GM18499 (cell line): ENCODE measurements around the gene CYP2B6.
"Not testable (repeated sequence)": the region's sequence is repeated elsewhere in the genome, so short reads cannot be mapped to it uniquely, and the experiment has no call there.

Experiments used
- ATAC-seq: cut with Tn5 transposase; IDR thresholded peaks from one replicate; pipeline ENCODE4 v1.9.1; 2021; ENCODE audit warnings: moderate number of reproducible peaks; ENCODE audit not compliant: insufficient read depth, unreplicated experiment

The CYP2B6 gene

DNA sequence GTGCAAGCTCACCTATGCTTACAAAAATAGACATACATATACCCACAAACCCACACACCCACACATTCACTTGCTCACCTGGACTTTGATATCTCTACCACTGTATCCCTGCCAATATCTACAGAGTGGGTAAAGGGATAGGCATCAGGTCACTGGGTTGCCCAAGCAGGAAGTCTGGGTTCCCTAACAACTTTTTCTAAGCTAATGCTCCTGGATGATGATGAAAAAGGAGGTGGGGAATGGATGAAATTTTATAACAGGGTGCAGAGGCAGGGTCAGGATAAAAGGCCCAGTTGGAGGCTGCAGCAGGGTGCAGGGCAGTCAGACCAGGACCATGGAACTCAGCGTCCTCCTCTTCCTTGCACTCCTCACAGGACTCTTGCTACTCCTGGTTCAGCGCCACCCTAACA lies at the start of gene CYP2B6:
Gene CYP2B6, plus strand, starts transcription at position 311 of the 410 bp plus-strand sequence. Its CDS starts 24 bp downstream, at position 335.
- ATAC-seq = no peak

DNA sequence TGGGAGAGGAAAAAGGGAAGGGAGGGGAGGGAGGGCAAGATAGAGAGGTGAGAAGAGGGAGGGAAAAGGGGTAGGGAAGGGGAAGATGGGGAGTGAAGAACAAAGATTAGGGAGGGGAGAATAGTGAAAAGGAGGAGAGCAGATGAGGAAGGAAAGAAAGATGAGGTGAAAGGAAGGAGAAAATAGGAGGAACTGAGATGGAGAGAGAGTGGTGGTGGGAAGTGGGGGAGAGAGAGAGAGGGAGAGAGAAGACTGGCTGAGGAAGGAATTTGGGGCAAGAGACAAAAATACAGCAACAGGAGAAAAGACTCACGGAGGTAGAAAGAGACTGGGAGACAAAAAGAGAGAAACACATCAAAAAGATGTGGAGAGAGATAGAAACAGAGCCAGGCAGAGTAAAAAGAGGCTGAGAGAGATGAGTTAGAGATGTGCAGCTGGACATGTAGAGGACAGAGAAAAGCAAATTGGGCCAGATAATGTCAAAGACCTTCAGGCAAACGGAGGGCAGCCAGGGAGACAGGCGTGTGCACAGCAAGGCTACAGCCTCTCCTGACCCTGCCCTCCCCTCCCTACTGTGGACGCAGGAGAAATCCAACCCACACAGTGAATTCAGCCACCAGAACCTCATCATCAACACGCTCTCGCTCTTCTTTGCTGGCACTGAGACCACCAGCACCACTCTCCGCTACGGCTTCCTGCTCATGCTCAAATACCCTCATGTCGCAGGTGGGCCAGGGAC lies 49.4 kb upstream of the CYP2B6 start:
- ATAC-seq = no peak

DNA sequence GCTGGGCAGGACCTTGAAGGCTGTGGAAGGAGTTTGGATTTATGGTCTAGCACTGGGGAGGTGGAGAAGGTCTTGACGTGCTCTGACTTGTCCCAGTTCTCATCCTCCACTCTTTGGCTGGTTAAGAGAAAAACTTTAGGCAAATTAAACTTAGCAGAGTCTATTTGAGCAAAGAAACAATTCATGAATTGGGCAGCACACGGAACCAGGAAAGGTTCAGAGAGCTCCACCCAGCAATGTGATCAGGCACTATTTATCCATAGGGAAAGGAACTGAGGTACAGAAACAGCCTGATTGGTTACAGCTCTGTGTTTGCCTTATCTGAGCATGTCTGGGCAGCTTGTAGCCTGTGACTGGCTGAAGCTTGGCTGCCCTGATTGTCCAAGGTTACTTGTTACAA lies 45.4 kb upstream of the CYP2B6 start:
- no peak for ATAC-seq

DNA sequence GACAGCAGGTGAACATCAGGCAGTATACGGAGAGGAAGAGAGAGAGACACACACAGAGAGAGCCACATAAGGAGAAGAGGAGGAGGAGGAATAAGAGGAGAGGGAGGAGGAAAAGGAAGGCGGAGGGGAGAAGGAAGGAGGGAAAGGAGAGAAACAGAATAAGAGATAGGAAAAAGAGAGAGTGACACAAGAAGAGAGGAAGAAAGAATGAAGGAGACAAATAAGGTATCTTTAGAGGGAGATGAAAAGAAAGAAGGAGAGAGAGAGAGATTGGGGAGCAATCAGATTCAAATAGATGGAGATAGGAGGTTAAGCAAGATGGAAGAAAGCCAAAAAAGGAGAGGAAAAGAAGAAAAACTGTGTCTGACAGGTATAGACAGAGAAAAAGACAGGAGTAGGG lies 44.0 kb upstream of the CYP2B6 start:
- ATAC-seq = no peak

DNA sequence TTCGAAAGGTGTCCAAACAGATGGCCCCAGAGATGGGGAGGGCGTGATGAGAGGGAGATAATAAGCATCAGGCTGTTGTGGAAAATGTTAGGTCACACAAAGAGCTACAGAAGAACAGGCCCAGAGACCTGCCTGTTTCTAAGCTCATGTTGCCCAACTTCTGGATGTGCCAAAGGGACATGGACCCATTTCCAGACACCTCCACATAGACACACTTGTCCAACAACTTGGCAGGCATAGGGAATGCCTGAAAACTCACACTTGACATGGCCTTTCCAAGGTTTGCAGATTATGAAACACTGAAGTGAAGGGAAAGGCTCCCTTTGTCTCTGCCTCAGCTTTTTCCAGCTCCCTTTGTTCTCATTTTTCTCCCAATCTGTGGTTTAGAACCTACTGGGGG lies 43.5 kb upstream of the CYP2B6 start:
- no peak for ATAC-seq

DNA sequence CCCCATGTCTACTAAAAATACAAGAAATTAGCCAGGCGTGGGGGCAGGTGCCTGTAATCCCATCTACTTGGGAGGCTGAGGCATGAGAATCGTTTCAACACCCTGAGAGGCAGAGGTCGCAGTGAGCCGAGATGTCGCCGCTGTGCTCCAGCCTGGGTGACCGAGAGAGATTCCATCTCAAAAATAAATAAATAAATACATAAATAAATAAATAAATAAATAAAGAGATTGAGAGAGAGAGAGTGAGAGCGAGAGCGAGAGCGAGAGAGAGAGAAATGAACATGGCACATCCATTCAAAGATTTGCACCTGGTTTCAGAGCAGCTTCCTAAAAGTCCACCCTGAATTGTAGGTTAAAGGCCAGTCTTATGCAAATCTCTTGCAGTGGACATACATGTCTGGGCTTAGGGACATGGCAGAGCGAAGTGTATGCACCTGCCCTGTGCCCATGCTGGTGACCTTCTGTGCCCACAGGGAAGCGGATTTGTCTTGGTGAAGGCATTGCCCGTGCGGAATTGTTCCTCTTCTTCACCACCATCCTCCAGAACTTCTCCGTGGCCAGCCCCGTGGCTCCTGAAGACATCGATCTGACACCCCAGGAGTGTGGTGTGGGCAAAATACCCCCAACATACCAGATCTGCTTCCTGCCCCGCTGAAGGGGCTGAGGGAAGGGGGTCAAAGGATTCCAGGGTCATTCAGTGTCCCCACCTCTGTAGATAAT lies 42.3 kb upstream of the CYP2B6 start:
- ATAC-seq = no peak

DNA sequence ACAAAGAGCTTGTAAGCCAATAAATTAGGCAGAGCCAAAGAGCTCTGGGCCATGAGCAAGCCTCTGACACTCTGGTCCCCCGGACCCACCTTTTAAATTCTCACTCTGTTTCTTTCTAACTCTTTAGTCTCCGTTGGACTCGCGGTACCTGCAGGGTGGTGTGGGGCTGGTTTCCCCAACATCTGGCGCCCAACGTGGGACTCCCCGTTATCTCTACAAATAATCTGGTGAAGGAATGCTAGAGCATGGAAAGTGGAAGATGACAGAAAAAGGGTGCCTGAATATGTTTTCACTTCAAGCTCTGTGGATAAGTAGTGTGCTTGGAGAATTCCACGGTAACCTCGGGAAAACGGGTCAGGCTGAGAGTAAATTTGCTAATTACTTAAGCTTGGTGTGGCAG lies 36.5 kb upstream of the CYP2B6 start:
- ATAC-seq = no peak

DNA sequence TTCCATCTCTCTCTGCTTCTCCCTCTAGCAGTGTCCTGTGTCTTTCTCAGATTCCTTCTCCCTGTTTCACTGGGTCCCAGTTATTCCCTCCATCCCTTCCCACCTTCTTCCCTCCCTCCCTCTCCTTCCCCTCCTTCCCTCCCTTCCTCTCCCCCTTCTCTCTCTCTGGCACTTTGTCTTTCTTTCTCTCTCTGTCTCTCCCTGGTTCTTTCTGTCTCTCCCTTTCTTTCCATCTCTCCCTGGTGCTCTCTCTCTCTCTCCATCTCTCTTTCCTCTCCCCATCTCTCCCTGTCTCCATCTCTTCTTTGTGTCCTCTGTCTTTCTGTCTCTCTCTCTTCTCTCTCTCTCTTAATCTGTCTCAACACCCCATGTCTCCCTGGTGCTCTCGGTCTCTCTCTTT lies 31.7 kb upstream of the CYP2B6 start:
- no peak for ATAC-seq

DNA sequence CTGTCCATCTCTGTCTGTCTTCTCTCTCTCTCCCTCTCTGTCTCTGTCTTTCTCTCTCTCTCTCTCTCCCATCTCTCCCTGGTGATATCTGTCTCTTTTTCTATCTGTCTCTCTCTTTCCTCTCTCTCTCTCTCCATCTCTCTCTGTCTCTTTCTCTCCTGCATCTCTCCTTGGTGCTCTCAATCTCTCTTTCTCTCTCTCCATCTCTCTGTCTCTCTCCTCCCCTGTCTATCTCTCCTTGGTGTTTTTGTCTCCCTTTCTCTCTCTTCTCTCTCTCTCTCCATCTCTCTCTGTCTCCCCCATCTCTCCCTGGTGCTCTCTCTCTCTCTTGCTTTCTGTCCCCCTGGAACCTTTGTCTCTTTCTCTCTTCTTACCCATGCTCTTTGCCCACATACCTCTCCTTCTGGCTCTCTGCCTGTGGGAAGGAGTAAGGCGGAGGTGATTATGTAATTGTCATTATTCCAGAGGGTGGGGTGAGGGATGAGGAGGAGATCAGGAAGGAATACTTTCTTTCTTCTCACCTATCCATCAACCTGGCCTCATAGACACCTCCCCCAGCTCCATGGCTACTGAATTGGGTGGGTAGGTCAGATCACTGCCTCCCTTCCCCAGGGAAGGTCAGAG lies 30.9 kb upstream of the CYP2B6 start:
- ATAC-seq = no peak

DNA sequence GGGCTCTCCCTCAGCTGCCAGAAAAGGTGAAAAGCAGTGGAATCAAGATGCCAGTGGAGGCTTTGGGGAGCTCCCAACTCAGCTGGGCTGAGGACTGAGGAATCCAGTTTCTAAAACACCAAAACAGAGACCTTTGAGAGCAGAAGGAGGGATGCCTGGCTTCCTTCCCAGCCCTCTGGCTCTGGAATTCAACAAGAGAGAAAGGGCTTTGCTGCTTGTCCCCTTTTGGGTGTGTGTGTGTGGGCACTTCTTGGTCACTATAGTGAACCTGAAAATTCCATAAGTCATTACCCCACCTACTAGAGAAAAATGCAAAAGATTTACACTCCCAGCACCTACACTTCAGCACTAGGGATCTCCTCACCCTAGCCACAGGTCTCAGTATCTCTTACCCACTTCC lies 30.3 kb upstream of the CYP2B6 start:
- no peak for ATAC-seq

DNA sequence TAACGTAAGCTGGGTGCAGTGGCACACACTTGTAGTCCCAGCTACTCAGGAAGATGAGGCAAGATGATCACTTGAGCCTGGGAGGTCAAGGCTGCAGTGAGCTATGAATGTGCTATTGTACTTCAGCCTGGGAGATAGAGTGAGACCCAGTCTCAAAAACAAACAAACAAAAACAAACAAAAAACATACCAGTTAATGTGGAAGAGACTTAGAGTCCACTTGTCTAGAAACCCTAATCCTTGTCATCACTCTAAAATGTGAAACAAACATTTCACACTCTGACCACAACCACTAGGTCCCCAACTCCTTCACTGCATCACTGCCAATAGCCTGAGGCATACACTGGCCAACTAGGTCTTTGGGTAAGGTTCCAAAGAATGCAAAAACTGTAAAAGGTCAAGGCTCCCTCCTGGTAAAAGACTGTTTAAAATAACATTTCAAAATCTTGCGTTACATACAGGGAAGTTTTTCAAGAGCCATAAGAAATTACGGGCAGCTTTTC lies 28.6 kb upstream of the CYP2B6 start:
- no peak for ATAC-seq

DNA sequence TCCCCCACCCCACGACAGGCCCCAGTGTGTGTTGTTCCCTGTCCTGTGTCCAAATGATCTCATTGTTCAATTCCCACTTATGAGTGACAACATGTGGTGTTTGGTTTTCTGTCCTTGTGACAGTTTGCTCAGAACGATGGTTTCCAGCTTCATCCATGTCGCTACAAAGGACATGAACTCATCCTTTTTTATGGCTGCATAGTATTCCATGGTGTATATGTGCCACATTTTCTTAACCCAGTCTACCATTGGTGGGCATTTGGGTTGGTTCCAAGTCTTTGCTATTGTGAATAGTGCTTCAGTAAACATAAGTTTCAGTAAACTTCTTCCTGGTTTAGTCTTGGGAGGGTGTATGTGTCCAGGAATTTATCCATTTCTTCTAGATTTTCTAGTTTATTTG lies 26.7 kb upstream of the CYP2B6 start:
- ATAC-seq = not testable (repeated sequence)

DNA sequence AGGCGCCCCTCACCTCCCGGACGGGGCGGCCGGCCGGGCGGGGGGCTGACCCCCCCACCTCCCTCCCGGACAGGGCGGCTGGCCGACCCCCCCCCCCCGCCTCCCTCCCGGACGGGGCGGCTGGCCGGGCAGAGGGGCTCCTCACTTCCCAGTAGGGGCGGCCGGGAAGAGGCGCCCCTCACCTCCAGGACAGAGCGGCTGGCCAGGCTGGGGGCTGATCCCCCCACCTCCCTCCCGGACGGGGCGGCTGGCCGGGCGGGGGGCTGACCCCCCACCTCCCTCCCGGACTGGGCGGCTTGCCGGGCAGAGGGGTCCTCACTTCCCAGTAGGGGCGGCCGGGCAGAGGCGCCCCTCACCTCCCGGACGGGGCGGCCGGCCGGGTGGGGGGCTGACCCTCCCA lies 25.7 kb upstream of the CYP2B6 start:
- ATAC-seq = not testable (repeated sequence)

DNA sequence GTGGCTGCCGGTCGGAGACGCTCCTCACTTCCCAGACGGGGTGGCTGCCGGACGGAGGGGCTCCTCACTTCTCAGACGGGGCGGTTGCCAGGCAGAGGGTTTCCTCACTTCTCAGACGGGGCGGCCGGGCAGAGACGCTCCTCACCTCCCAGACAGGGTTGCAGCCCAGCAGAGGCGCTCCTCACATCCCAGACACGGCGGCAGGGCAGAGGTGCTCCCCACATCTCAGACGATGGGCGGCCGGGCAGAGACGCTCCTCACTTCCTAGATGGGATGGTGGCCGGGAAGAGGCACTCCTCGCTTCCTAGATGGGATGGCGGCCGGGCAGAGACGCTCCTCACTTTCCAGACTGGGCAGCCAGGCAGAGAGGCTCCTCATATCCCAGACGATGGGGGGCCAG lies 24.5 kb upstream of the CYP2B6 start:
- not testable (repeated sequence) for ATAC-seq

DNA sequence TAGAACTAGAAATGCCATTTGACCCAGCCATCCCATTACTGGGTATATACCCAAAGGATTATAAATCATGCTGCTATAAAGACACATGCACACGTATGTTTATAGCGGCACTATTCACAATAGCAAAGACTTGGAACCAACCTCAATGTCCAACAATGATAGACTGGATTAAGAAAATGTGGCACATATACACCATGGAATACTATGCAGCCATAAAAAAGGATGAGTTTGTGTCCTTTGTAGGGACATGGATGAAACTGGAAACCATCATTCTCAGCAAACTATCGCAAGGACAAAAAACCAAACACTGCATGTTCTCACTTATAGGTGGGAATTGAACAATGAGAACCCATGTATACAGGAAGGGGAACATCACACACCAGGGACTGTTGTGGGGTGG lies 23.0 kb upstream of the CYP2B6 start:
- ATAC-seq = not testable (repeated sequence)

DNA sequence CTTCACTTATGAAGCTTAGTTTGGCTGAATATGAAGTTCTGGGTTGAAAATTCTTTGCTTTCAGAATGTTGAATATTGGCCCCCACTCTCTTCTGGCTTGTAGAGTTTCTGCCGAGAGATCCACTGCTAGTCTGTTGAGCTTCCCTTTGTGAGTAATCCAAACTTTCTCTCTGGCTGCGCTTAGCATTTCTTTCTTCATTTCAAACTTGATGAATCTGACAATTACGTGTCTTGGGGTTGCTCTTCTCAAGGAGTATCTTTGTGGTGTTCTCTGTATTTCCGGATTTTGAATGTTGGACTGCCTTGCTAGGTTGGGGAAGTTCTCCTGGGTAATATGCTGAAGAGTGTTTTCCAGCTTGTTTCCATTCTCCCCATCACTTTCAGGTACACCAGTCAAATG lies 21.4 kb upstream of the CYP2B6 start:
- not testable (repeated sequence) for ATAC-seq

DNA sequence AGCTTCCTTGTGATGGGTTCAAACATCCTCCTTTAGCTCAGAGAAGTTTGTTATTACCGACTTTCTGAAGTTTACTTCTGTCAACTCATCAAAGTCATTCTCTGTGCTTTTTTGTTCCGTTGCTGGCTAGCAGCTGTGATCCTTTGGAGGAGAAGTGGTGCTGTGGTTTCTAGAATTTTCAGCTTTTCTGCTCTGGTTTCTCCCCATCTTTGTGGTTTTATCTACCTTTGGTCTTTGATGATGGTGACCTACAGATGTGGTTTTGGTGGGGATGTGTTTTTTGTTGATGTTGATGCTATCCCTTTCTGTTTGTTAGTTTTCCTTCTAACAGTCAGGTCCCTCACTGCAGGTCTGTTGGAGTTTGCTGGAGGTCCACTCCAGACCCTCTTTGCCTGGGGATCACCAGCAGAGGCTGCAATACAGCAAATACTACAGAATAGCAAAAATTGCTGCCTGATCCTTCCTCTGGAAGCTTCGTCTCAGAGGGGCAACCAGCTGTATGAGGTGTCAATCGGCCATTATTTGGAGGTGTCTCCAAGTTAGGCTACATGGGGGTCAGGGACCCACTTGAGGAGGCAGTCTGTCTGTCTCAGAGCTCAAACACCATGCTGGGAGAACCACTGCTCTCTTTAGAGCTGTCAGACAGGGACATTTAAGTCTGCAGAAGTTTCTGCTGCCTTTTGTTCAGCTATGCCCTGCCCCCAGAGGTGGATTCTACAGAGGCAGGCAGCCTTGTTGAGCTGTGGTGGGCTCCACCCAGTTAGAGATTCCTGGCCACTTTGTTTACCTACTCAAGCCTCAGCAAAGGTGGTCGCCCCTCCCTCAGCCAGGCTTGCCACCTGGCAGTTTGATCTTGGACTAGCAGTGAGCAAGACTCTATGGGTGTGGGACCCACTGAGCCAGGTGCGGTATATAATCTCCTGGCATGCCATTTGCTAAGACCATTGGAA lies 20.4 kb upstream of the CYP2B6 start:
- ATAC-seq = not testable (repeated sequence)

DNA sequence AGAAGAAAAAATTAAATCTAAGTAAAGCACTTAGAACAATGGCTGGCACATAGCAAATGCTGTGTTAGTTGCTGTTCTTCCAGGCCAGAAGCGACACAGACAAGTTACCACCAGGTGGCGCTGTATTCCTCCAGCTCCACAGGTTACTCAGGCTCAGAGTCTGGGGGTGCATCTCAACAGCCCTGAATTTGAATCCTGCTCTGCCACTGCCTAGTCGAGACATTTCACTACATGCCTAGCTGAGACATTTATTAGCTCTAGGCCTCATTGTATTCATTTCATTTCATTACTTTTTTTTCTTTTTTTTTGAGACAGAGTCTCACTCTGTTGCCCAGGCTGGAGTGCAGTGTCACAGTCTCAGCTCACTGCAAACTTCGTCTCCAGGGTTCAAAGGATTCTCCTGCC lies 16.4 kb upstream of the CYP2B6 start:
- ATAC-seq = no peak

DNA sequence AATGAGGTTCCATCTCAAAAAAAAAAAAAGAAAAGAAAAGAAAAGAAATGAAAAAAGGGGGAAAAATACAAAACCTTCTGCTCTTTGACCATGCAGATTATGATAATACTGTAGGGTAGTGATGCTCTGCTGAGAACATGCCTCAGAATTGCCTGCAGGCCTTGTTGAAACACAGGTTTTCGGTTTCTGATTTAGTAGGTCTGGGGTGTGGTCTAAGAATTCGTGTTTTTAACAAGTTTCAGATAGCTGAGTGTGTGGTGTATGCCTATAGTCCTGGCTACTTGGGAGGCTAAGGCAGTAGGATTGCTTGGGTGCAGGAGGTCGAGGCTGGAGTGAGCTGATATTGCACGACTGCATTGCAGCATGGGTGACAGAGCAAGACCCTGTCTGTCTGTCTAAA lies 14.9 kb upstream of the CYP2B6 start:
- no peak for ATAC-seq

DNA sequence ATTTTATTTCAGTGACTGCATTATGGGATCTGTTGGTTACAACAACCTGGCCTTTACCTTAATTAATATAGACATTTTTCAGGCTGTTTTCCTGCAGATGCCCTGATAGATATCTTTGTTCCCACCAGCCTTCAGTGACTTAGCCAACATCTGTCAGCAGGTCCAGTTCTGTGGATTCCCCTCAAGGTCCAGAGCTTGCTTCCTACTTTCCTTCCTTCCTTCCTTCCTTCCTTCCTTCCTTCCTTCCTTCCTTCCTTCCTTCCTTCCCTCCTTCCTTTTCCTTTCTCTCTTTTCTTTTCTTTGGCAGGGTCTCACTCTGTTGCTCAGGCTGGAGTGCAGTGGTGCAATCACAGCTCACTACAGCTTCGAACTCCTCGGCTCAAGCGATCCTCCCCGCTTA lies 14.4 kb upstream of the CYP2B6 start:
- no peak for ATAC-seq
